B cell (primary cell): ENCODE data around the gene ADAMTSL1. TPM values are rescaled to one million over a fixed set of nuclear protein-coding genes. Genes with fewer than 3 reads are reported as not detected.

ENCODE experiments used
- ATAC-seq: fragments of 200-7000 bp; cut with Tn5 transposase; one replicate; pipeline ENCODE4 v1.10.0; 2021; ENCODE audit warnings: low read depth, mild to moderate bottlenecking, moderate number of reproducible peaks, moderate library complexity
- CTCF ChIA-PET: fragments of 350-600 bp; sonication (Branson Sonifier 250); formaldehyde crosslinking; loops from one replicate; lab custom pipeline; 2021; ENCODE audit warnings: antibody characterized with exemption, inconsistent platforms; lab: Charles Lee
- POLR2A ChIA-PET: fragments of 350-600 bp; sonication (Branson Sonifier 250); formaldehyde crosslinking; loops from one replicate; lab custom pipeline; 2021; ENCODE audit warnings: antibody characterized with exemption; lab: Charles Lee
- DNase-seq: peaks from one replicate; pipeline ENCODE4 v3.0.0; 2013
- H2AFZ ChIP-seq: 2 replicates; pipeline ENCODE4 v1.6.1; 2012; ENCODE audit warnings: mild to moderate bottlenecking, low read depth, low read length; ENCODE audit not compliant: insufficient read depth, poor library complexity, severe bottlenecking
- H3K27ac ChIP-seq, 2 donors: 1 replicate in 1 of 2; 2 replicates in 1 of 2; pipeline ENCODE4 v1.5.1; 2012 to 2013; ENCODE audit warnings: low read length in 2 of 2, mild to moderate bottlenecking in 2 of 2, moderate library complexity in 1 of 2
- H3K27me3 ChIP-seq, 4 experiments: fragments of 200-600 bp in 1 of 4; sonication (generic) in 1 of 4; replicated peaks in 1 of 4; 1 replicate in 2 of 4; 2 replicates in 2 of 4; pipeline versions ENCODE4 v1.6.1 to v1.7.0; 2013 to 2016; ENCODE audit warnings: low read length in 3 of 4, mild to moderate bottlenecking in 2 of 4, mixed read lengths in 1 of 4, moderate library complexity in 1 of 4; ENCODE audit not compliant: insufficient read depth in 4 of 4, control insufficient read depth in 3 of 4; ENCODE audit errors: control extremely low read depth in 1 of 4
- H3K36me3 ChIP-seq, 2 experiments: replicated peaks in 1 of 2; 1 replicate in 1 of 2; 2 replicates in 1 of 2; pipeline versions ENCODE4 v1.6.1 to v1.7.1; 2013; ENCODE audit warnings: low read length in 1 of 2; ENCODE audit not compliant: insufficient read depth in 2 of 2, control insufficient read depth in 1 of 2; ENCODE audit errors: control extremely low read depth in 1 of 2, extremely low read depth in 1 of 2
- H3K4me1 ChIP-seq, 2 donors: fragments of 200-600 bp in 1 of 2; sonication (generic) in 1 of 2; 1 replicate in 1 of 2; 2 replicates in 1 of 2; pipeline versions ENCODE4 v1.5.1 to v1.6.1; 2013 to 2017; ENCODE audit warnings: low read length in 2 of 2; ENCODE audit not compliant: control insufficient read depth in 2 of 2, insufficient read depth in 2 of 2
- H3K4me2 ChIP-seq: replicated peaks from 2 replicates; pipeline ENCODE3; 2012; ENCODE audit warnings: mild to moderate bottlenecking, low read depth, low read length; ENCODE audit not compliant: poor library complexity, severe bottlenecking
- H3K4me3 ChIP-seq, 5 experiments: fragments of 200-600 bp in 1 of 5; sonication (generic) in 1 of 5; 1 replicate in 3 of 5; 2 replicates in 2 of 5; pipeline versions ENCODE4 v1.5.1 to v1.7.0; 2011 to 2016; ENCODE audit warnings: low read length in 4 of 5, mild to moderate bottlenecking in 4 of 5, low read depth in 2 of 5, control low read depth in 1 of 5, moderate library complexity in 1 of 5; ENCODE audit not compliant: insufficient read depth in 1 of 5; ENCODE audit errors: control extremely low read depth in 1 of 5, extremely low read depth in 1 of 5
- H3K79me2 ChIP-seq: fragments of 200-600 bp; sonication (generic); one replicate; pipeline ENCODE4 v1.6.0; 2016; ENCODE audit warnings: low read length; ENCODE audit not compliant: control insufficient read depth, insufficient read depth
- H3K9ac ChIP-seq: fragments of 200-600 bp; sonication (generic); 2 replicates; pipeline ENCODE4 v1.6.1; 2017; ENCODE audit warnings: mild to moderate bottlenecking, low read length, moderate library complexity
- H3K9me3 ChIP-seq, 3 donors: one replicate each; pipeline versions ENCODE4 v1.6.1 to v1.7.1; 2013; ENCODE audit warnings: low read length in 2 of 3; ENCODE audit not compliant: control insufficient read depth in 2 of 3, insufficient read depth in 1 of 3; ENCODE audit errors: control extremely low read depth in 1 of 3
- H4K20me1 ChIP-seq: 2 replicates; pipeline ENCODE4 v1.6.0; 2012; ENCODE audit warnings: mild to moderate bottlenecking, low read length; ENCODE audit not compliant: insufficient read depth, control insufficient read depth, poor library complexity, severe bottlenecking
- H3K27ac Mint-ChIP-seq: one replicate; pipeline ENCODE4 v1.8.0; 2021; ENCODE audit warnings: mixed read lengths
- H3K27me3 Mint-ChIP-seq: one replicate; pipeline ENCODE4 v1.8.0; 2021; ENCODE audit warnings: mixed read lengths
- H3K4me1 Mint-ChIP-seq: one replicate; pipeline ENCODE4 v1.8.0; 2021; ENCODE audit warnings: mixed read lengths
- H3K4me3 Mint-ChIP-seq: one replicate; pipeline ENCODE4 v1.8.0; 2021; ENCODE audit warnings: mixed read lengths
- H3K9me3 Mint-ChIP-seq: one replicate; pipeline ENCODE4 v1.8.0; 2022; ENCODE audit warnings: mixed read lengths; ENCODE audit not compliant: insufficient read depth
- CTCF ChIP-seq: fragments of 200-600 bp; IDR thresholded peaks from one replicate; pipeline ENCODE4 v1.8.0; 2022; ENCODE audit warnings: antibody characterized with exemption, mild to moderate bottlenecking
- EZH2 ChIP-seq: IDR thresholded peaks from 2 replicates; pipeline ENCODE4 v1.6.1; 2012; ENCODE audit warnings: borderline replicate concordance, low read depth, mild to moderate bottlenecking, moderate library complexity, low read length; ENCODE audit not compliant: insufficient read depth, poor library complexity, severe bottlenecking
- WGBS: methylation state at CpG from one replicate; pipeline ENCODE4 v1.1.5; 2013; ENCODE audit warnings: missing lambda C conversion rate; ENCODE audit not compliant: insufficient coverage; 5-methylcytosine and 5-hydroxymethylcytosine counted together
- intact Hi-C: fragments of 100-400 bp; cut with micrococcal nuclease; formaldehyde crosslinking; loops from one replicate; pipeline ENCODE4 v1.10.0; 2022
- polyA plus RNA-seq: library from polyadenylated mRNA; depleted of rRNA; stranded (reverse); fragments of >200 nt; gene quantifications from 2 replicates; pipeline ENCODE4 v1.2.3, GENCODE V29; 2012
- total RNA-seq, 2 donors: library from RNA; stranded (reverse); fragments of 120-200 nt in 1 of 2; gene quantifications; 1 replicate in 1 of 2; 2 replicates in 1 of 2; pipeline versions ENCODE4 v1.2.3 to v1.2.4, GENCODE V29; 2013 to 2022

Gene ADAMTSL1
- total and polyA plus RNA-seq, 2 donors (not counting 1 experiment from before 2014, with no cell fraction given), result not detected

- H3K27me3 Mint-ChIP-seq, result no peaks in the 10 kb centered on the region
- Histone ChIP-seq H3K79me2 (no peaks in the 10 kb centered on the region), H3K4me2 (no peak overlapping the region), H3K4me1 (no peaks in the 10 kb centered on the region), H3K9me3 (no peaks in the 10 kb centered on the region), H3K27me3 (no peaks in the 10 kb centered on the region), H3K27ac (no peak overlapping the region), H3K36me3 (no peaks in the 10 kb centered on the region), H3K9ac (no peak overlapping the region), H3K4me3 (no peak overlapping the region), H2AFZ (no peak overlapping the region), H4K20me1 (no peaks in the 10 kb centered on the region)
- TF ChIP-seq CTCF (no peak), EZH2 (no peak)
- intact Hi-C loops, result no loop called here
- no peaks in the 10 kb centered on the region for H3K4me1 Mint-ChIP-seq
- no peak for DNase-seq
- no CpG with 5 or more reads among the region's 3 CpGs for WGBS
- no peak overlapping the region for H3K27ac Mint-ChIP-seq
- no peak overlapping the region for H3K4me3 Mint-ChIP-seq
- ChIA-PET POLR2A (no interaction called here), CTCF (no interaction called here)
- H3K9me3 Mint-ChIP-seq, result no peaks in the 10 kb centered on the region
- ATAC-seq, result no peak
These were observed 96.1 kb downstream of the ADAMTSL1 start for GRCh38 chr9:18569941-18570630.

GRCh38 chr9:18573021-18573556 lies 99.1 kb downstream of the ADAMTSL1 start:
- H3K4me1 ChIP-seq, result no peaks in the 10 kb centered on the region
- POLR2A ChIA-PET, result no interaction called here
- no peaks in the 10 kb centered on the region for H3K27me3 Mint-ChIP-seq
- H3K27ac Mint-ChIP-seq, result no peak overlapping the region
- intact Hi-C loops, result no loop called here
- no peaks in the 10 kb centered on the region for H3K9me3 Mint-ChIP-seq
- CTCF ChIA-PET, result no interaction called here
- H3K9me3 ChIP-seq, result no peaks in the 10 kb centered on the region
- TF ChIP-seq CTCF, result no peak
- no peak for TF ChIP-seq EZH2
- DNase-seq (no peak), ATAC-seq (no peak)
- no peaks in the 10 kb centered on the region for H4K20me1 ChIP-seq
- no peak overlapping the region for H3K4me2 ChIP-seq
- no peak overlapping the region for H3K4me3 Mint-ChIP-seq
- WGBS, result no CpG with 5 or more reads among the region's 1 CpG
- H3K27me3 ChIP-seq, result no peaks in the 10 kb centered on the region
- H3K9ac ChIP-seq, result no peak overlapping the region
- no peaks in the 10 kb centered on the region for H3K36me3 ChIP-seq
- H3K27ac ChIP-seq, result no peak overlapping the region
- no peak overlapping the region for H3K4me3 ChIP-seq
- no peaks in the 10 kb centered on the region for H3K79me2 ChIP-seq
- H2AFZ ChIP-seq, result no peak overlapping the region
- no peaks in the 10 kb centered on the region for H3K4me1 Mint-ChIP-seq
